HT1080 (cell line): Measurements from ENCODE around the gene USP17L28. TPM values are rescaled to one million over a fixed set of nuclear protein-coding genes. Genes with fewer than 3 reads are reported as not detected.
"Not testable (repeated sequence)": the region's sequence is repeated elsewhere in the genome, so short reads cannot be mapped to it uniquely, and the experiment has no call there.

Experiments
- DNase-seq: peaks from one replicate; pipeline ENCODE4 v3.0.0-alpha.2; 2015; ENCODE audit warnings: low read depth
- polyA plus RNA-seq, 2 experiments: library from polyadenylated mRNA; depleted of rRNA; stranded (reverse); fragments of >200 nt; gene quantifications; 2 replicates each; pipeline ENCODE4 v1.2.3, GENCODE V29; 2015
- total RNA-seq: library from RNA; depleted of rRNA; stranded (reverse); fragments of >200 nt; shearing (Covaris generic); gene quantifications from 2 replicates; pipeline ENCODE4 v1.2.3, GENCODE V29; 2014; rRNA removed

The USP17L28 gene
- not detected in 2 replicates for total RNA-seq
- polyA plus RNA-seq (2015; cell fraction: cytosol; rRNA removed): not detected in 2 replicates
- not detected in 2 replicates for polyA plus RNA-seq (2015; cell fraction: nucleus; rRNA removed)

- DNase-seq: not testable (repeated sequence)
Measured at GRCh38 chr4:9348593-9348992, at the start of gene USP17L28. Gene USP17L28, plus strand, starts transcription at chr4:9348893. Its CDS starts 0 bp downstream, at chr4:9348893.

- not testable (repeated sequence) for DNase-seq
Measured at GRCh38 chr4:9324191-9324590, 24.5 kb upstream of the USP17L28 start.

GRCh38 chr4:9324865-9325264 lies 23.8 kb upstream of the USP17L28 start, which contains the start of gene USP17L24:
Gene USP17L24, plus strand, starts transcription at chr4:9325165. Its CDS starts 0 bp downstream, at chr4:9325165.
- not testable (repeated sequence) for DNase-seq

- not testable (repeated sequence) for DNase-seq
Measured at GRCh38 chr4:9329611-9330010, 19.1 kb upstream of the USP17L28 start, which contains the start of gene USP17L25. Gene USP17L25, plus strand, starts transcription at chr4:9329911. Its CDS starts 0 bp downstream, at chr4:9329911.

- not testable (repeated sequence) for DNase-seq
Measured at GRCh38 chr4:9334358-9334757, 14.3 kb upstream of the USP17L28 start, which contains the start of gene USP17L26. Gene USP17L26, plus strand, starts transcription at chr4:9334658. Its CDS starts 0 bp downstream, at chr4:9334658.

- not testable (repeated sequence) for DNase-seq
Measured at GRCh38 chr4:9339103-9339502, 9.6 kb upstream of the USP17L28 start, which contains the start of gene USP17L5. Gene USP17L5, plus strand, starts transcription at chr4:9339403. Its CDS starts 0 bp downstream, at chr4:9339403.

GRCh38 chr4:9343848-9344247 lies 4.8 kb upstream of the USP17L28 start, which contains the start of gene USP17L27:
Gene USP17L27, plus strand, starts transcription at chr4:9344148. Its CDS starts 0 bp downstream, at chr4:9344148.
- not testable (repeated sequence) for DNase-seq

- not testable (repeated sequence) for DNase-seq
Measured at GRCh38 chr4:9350866-9351265, 2.2 kb downstream of the USP17L28 start.

- not testable (repeated sequence) for DNase-seq
Measured at GRCh38 chr4:9353338-9353737, 4.6 kb downstream of the USP17L28 start, which contains the start of gene USP17L29. Gene USP17L29, plus strand, starts transcription at chr4:9353638. Its CDS starts 0 bp downstream, at chr4:9353638.

- not testable (repeated sequence) for DNase-seq
Measured at GRCh38 chr4:9362829-9363228, 14.1 kb downstream of the USP17L28 start, which contains the start of gene USP17L30. Gene USP17L30, plus strand, starts transcription at chr4:9363129. Its CDS starts 0 bp downstream, at chr4:9363129.

GRCh38 chr4:9379881-9380280 lies 31.2 kb downstream of the USP17L28 start:
- DNase-seq: not testable (repeated sequence)

- peak; percentile 5 for DNase-seq
Measured at GRCh38 chr4:9381012-9381534, 32.4 kb downstream of the USP17L28 start.

- no peak for DNase-seq
Measured at GRCh38 chr4:9384126-9384525, 35.4 kb downstream of the USP17L28 start.

GRCh38 chr4:9389001-9389400 lies 40.3 kb downstream of the USP17L28 start:
- not testable (repeated sequence) for DNase-seq

Other genes with a start within 250 kb of the USP17L28 start
- not detected in 2 replicates for gene FAM90A26, start 178.5 kb upstream of the USP17L28 start, total RNA-seq
- not detected in 2 replicates for gene USP17L10, start 138.2 kb upstream of the USP17L28 start, total RNA-seq
- not detected in 2 replicates for gene USP17L11, start 133.5 kb upstream of the USP17L28 start, total RNA-seq
- gene USP17L12, start 128.7 kb upstream of the USP17L28 start, total RNA-seq: not detected in 2 replicates
- gene USP17L13, start 124.0 kb upstream of the USP17L28 start, total RNA-seq: not detected in 2 replicates
- gene USP17L15, start 114.5 kb upstream of the USP17L28 start, total RNA-seq: not detected in 2 replicates
- gene USP17L17, start 105.0 kb upstream of the USP17L28 start, total RNA-seq: not detected in 2 replicates
- gene USP17L18, start 100.3 kb upstream of the USP17L28 start, total RNA-seq: not detected in 2 replicates
- not detected in 2 replicates for gene USP17L19, start 95.5 kb upstream of the USP17L28 start, total RNA-seq
- gene USP17L20, start 90.8 kb upstream of the USP17L28 start, total RNA-seq: not detected in 2 replicates
- gene USP17L21, start 86.0 kb upstream of the USP17L28 start, total RNA-seq: not detected in 2 replicates
- gene USP17L22, start 81.3 kb upstream of the USP17L28 start, total RNA-seq: not detected in 2 replicates
- gene USP17L24, start 23.7 kb upstream of the USP17L28 start, total RNA-seq: not detected in 2 replicates
- not detected in 2 replicates for gene USP17L25, start 19.0 kb upstream of the USP17L28 start, total RNA-seq
- not detected in 2 replicates for gene USP17L26, start 14.2 kb upstream of the USP17L28 start, total RNA-seq
- gene USP17L5, start 9.5 kb upstream of the USP17L28 start, total RNA-seq: not detected in 2 replicates
- gene USP17L27, start 4.7 kb upstream of the USP17L28 start, total RNA-seq: not detected in 2 replicates
- not detected in 2 replicates for gene USP17L29, start 4.7 kb downstream of the USP17L28 start, total RNA-seq
- gene USP17L30, start 14.2 kb downstream of the USP17L28 start, total RNA-seq: not detected in 2 replicates
- not detected in 2 replicates for gene DEFB131A, start 95.5 kb downstream of the USP17L28 start, total RNA-seq